ENCODE data around the gene DHPS.
"Not testable (repeated sequence)": the region's sequence is repeated elsewhere in the genome, so short reads cannot be mapped to it uniquely, and the experiment has no call there.

DHPS gene

GRCh38 chr19:12705654-12706331 is 24.1 kb upstream of the DHPS start:
- Histone ChIP-seq H3K36me3 (ENCODE audit: control insufficient read depth, insufficient read depth, low read length) (peaks cover 51% of the 10 kb centered on the region), H3K4me1 (ENCODE audit: control insufficient read depth, insufficient read depth, low read length) (peaks cover 1% of the 10 kb centered on the region; the same call in 1 of the 2 replicates), H3K27me3 (ENCODE audit: control insufficient read depth, insufficient read depth, low read length) (no peaks in the 10 kb centered on the region), H3K27ac (ENCODE audit: low read length) (no peak overlapping the region), H3K9me3 (ENCODE audit: control insufficient read depth, insufficient read depth, low read length) (no peaks in the 10 kb centered on the region), H3K4me3 (ENCODE audit: low read length) (no peak overlapping the region)
- DNase-seq (ENCODE audit: low read depth, low spot score) = no peak
- no CpG with 5 or more reads among the region's 29 CpGs for WGBS (ENCODE audit: insufficient coverage, insufficient read length)

DNA sequence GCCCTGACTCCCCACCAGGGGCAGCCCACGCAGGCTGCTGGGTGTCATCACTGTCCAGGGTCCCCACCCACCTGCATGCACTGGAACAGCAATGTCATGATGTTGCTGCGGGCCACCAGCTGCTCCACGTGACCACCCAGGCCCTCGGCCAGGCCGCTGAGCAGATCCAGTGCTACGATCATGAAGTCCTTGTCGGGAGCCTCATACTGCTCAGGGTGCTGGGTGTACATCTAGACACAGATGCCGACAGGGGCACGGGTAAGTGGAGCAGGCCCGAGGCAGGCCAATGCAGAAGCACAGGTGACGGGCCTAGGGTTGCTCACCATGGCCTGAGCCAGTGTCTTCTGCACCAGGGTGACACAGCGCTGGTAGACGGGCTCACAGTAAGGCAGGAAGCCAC is 23.5 kb upstream of the DHPS start:
- H3K4me3 ChIP-seq (ENCODE audit: low read length) = no peak overlapping the region
- DNase-seq (ENCODE audit: low read depth, low spot score) = no peak
- no peak overlapping the region for H3K27ac ChIP-seq (ENCODE audit: low read length)
- H3K4me1 ChIP-seq (ENCODE audit: control insufficient read depth, insufficient read depth, low read length) = peaks cover 1% of the 10 kb centered on the region; the same call in 1 of the 2 replicates
- H3K9me3 ChIP-seq (ENCODE audit: control insufficient read depth, insufficient read depth, low read length) = no peaks in the 10 kb centered on the region
- H3K27me3 ChIP-seq (ENCODE audit: control insufficient read depth, insufficient read depth, low read length) = no peaks in the 10 kb centered on the region
- H3K36me3 ChIP-seq (ENCODE audit: control insufficient read depth, insufficient read depth, low read length) = peaks cover 52% of the 10 kb centered on the region
- WGBS (ENCODE audit: insufficient coverage, insufficient read length) = no CpG with 5 or more reads among the region's 13 CpGs

GRCh38 chr19:12703046-12703445 is 21.4 kb upstream of the DHPS start:
- Histone ChIP-seq H3K36me3 (ENCODE audit: control insufficient read depth, insufficient read depth, low read length) (peaks cover 44% of the 10 kb centered on the region), H3K4me3 (ENCODE audit: low read length) (no peak overlapping the region), H3K4me1 (ENCODE audit: control insufficient read depth, insufficient read depth, low read length) (peaks cover 1% of the 10 kb centered on the region; the same call in 1 of the 2 replicates), H3K9me3 (ENCODE audit: control insufficient read depth, insufficient read depth, low read length) (no peaks in the 10 kb centered on the region), H3K27ac (ENCODE audit: low read length) (no peak overlapping the region), H3K27me3 (ENCODE audit: control insufficient read depth, insufficient read depth, low read length) (no peaks in the 10 kb centered on the region)
- peak; percentile 93 for DNase-seq (ENCODE audit: low read depth, low spot score)
- WGBS (ENCODE audit: insufficient coverage, insufficient read length) = no CpG with 5 or more reads among the region's 9 CpGs

DNA sequence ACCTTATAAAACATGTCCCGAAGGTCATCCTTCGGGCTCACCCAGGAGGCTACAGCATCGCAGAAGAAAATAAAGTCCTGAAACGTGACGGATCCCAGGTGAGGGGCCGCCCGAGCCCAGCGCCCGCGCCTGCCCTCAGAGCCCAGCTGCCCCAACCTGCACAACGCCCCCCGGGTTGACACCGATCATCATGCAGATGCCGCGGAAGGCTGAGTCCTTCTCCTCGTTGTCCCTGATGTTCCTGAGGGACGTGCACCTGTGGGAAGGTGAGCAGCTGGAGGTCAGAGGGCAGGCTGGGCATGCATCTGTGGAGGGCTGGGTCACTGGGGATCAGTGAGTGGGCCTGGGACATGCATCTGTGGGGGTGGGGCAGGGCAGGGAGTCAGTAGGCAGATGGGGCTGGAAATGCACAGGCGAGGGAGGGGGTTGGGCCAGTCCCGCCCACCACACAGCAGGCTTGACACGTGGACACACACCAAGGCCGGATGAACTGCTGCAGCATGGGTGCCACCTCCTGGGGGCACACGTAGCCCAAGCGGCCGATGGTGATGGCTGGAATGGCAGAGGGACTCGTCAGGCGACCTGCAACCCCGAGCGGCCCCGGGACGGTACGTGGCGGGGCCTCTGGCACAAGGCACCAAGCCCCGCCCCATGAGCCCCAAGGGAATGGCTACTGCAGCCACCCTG is 20.1 kb upstream of the DHPS start:
- DNase-seq (ENCODE audit: low read depth, low spot score) = no peak
- whole genome bisulfite sequencing (ENCODE audit: insufficient coverage, insufficient read length) = no CpG with 5 or more reads among the region's 33 CpGs
- H3K27ac ChIP-seq (ENCODE audit: low read length) = no peak overlapping the region
- H3K4me1 ChIP-seq (ENCODE audit: control insufficient read depth, insufficient read depth, low read length) = peaks cover 1% of the 10 kb centered on the region; the same call in 1 of the 2 replicates
- no peaks in the 10 kb centered on the region for H3K9me3 ChIP-seq (ENCODE audit: control insufficient read depth, insufficient read depth, low read length)
- peaks cover 44% of the 10 kb centered on the region for H3K36me3 ChIP-seq (ENCODE audit: control insufficient read depth, insufficient read depth, low read length)
- no peaks in the 10 kb centered on the region for H3K27me3 ChIP-seq (ENCODE audit: control insufficient read depth, insufficient read depth, low read length)
- H3K4me3 ChIP-seq (ENCODE audit: low read length) = no peak overlapping the region

DNA sequence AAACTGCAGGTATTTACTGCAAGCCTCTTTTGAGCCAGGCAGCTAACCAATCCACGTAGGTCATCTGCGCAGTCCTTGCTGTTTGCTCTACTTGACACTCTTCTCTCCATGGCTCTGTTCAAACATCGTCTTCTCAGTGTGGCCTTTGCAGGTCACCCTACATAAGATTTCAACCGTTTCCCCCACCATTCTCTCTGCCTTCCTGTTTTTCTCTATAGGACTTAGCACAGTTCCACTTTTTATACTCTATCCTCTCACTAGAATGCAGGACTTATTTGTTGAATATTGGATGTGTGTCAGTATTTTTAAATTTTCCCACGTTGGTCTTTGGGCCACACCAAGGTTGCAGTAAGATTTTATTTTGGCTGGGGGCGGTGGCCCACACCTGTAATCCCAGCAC is 16.5 kb upstream of the DHPS start:
- no peaks in the 10 kb centered on the region for H3K4me1 ChIP-seq (ENCODE audit: control insufficient read depth, insufficient read depth, low read length)
- peaks cover 26% of the 10 kb centered on the region for H3K36me3 ChIP-seq (ENCODE audit: control insufficient read depth, insufficient read depth, low read length)
- DNase-seq (ENCODE audit: low read depth, low spot score) = no peak
- no peak overlapping the region for H3K4me3 ChIP-seq (ENCODE audit: low read length)
- WGBS (ENCODE audit: insufficient coverage, insufficient read length) = no CpG with 5 or more reads among the region's 6 CpGs
- H3K9me3 ChIP-seq (ENCODE audit: control insufficient read depth, insufficient read depth, low read length) = no peaks in the 10 kb centered on the region
- no peak overlapping the region for H3K27ac ChIP-seq (ENCODE audit: low read length)
- no peaks in the 10 kb centered on the region for H3K27me3 ChIP-seq (ENCODE audit: control insufficient read depth, insufficient read depth, low read length)

DNA sequence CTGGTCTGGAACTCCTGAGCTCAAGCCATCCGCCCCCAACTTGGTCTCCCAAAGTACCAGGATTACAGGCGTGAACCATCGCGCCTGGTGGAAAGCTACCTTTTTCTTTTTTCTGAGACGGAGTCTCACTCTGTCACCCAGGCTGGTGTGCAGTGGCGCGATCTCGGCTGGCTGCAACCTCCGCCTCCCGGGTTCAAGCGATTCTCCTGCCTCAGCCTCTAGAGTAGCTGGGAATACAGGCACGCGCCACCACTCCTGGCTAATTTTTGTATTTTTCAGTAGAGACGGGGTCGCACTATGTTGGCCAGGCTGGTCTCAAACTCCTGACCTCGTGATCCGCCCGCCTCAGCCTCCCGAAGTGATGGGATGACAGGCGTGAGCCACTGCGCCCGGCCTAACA is 15.7 kb upstream of the DHPS start:
- no CpG with 5 or more reads among the region's 22 CpGs for WGBS (ENCODE audit: insufficient coverage, insufficient read length)
- not testable (repeated sequence) for H3K9me3 ChIP-seq (ENCODE audit: control insufficient read depth, insufficient read depth, low read length); H3K4me1 ChIP-seq (ENCODE audit: control insufficient read depth, insufficient read depth, low read length); DNase-seq (ENCODE audit: low read depth, low spot score); H3K27me3 ChIP-seq (ENCODE audit: control insufficient read depth, insufficient read depth, low read length); H3K4me3 ChIP-seq (ENCODE audit: low read length); H3K27ac ChIP-seq (ENCODE audit: low read length)
- H3K36me3 ChIP-seq (ENCODE audit: control insufficient read depth, insufficient read depth, low read length) = peaks cover 22% of the 10 kb centered on the region

GRCh38 chr19:12696366-12697335 is 15.0 kb upstream of the DHPS start, which contains the start of gene FBXW9:
Gene FBXW9, minus strand, starts transcription at chr19:12696631. Its CDS starts 50 bp downstream, at chr19:12696581.
- H3K9me3 ChIP-seq (ENCODE audit: control insufficient read depth, insufficient read depth, low read length) = no peaks in the 10 kb centered on the region
- H3K27me3 ChIP-seq (ENCODE audit: control insufficient read depth, insufficient read depth, low read length) = no peaks in the 10 kb centered on the region
- DNase-seq (ENCODE audit: low read depth, low spot score) = peak; percentile 93
- H3K36me3 ChIP-seq (ENCODE audit: control insufficient read depth, insufficient read depth, low read length) = peaks cover 17% of the 10 kb centered on the region
- H3K27ac ChIP-seq (ENCODE audit: low read length) = no peak within 1 kb of the TSS
- no peaks in the 10 kb centered on the region for H3K4me1 ChIP-seq (ENCODE audit: control insufficient read depth, insufficient read depth, low read length)
- peak within 1 kb of the TSS; percentile 66 for H3K4me3 ChIP-seq (ENCODE audit: low read length)
- no CpG with 5 or more reads among the region's 59 CpGs for WGBS (ENCODE audit: insufficient coverage, insufficient read length)

DNA sequence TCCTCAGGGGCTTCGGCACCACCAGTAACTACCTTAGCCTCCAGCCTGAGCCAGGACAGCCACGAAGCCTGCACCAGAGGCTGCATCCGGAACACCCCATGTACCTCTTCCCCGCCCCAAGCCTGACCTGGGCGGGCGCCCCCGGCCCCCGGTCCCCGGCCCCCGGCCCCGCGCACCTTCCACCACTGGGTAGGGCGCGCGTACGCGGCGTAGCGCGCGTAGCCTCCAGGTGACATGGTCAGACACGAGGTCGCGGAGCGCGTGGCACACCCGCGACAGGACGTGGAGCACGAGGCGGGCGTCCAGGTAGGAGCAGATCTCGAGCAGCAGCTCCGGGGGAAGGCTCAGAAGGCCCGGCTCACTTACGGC is 14.3 kb upstream of the DHPS start:
- no peak for DNase-seq (ENCODE audit: low read depth, low spot score)

GRCh38 chr19:12695514-12695913 is 13.8 kb upstream of the DHPS start:
- no peaks in the 10 kb centered on the region for H3K9me3 ChIP-seq (ENCODE audit: control insufficient read depth, insufficient read depth, low read length)
- peaks cover 6% of the 10 kb centered on the region; the same call in 1 of the 2 replicates for H3K36me3 ChIP-seq (ENCODE audit: control insufficient read depth, insufficient read depth, low read length)
- H3K4me3 ChIP-seq (ENCODE audit: low read length) = no peak overlapping the region; the same call in 1 of the 2 replicates
- no peak overlapping the region for H3K27ac ChIP-seq (ENCODE audit: low read length)
- no peaks in the 10 kb centered on the region for H3K27me3 ChIP-seq (ENCODE audit: control insufficient read depth, insufficient read depth, low read length)
- no CpG with 5 or more reads among the region's 1 CpG for WGBS (ENCODE audit: insufficient coverage, insufficient read length)
- no peaks in the 10 kb centered on the region for H3K4me1 ChIP-seq (ENCODE audit: control insufficient read depth, insufficient read depth, low read length)
- DNase-seq (ENCODE audit: low read depth, low spot score) = no peak

More for the DNA sequence above, 14.3 kb upstream of the DHPS start:
- H3K36me3 ChIP-seq (ENCODE audit: control insufficient read depth, insufficient read depth, low read length) = peaks cover 11% of the 10 kb centered on the region
- no peaks in the 10 kb centered on the region for H3K27me3 ChIP-seq (ENCODE audit: control insufficient read depth, insufficient read depth, low read length)
- H3K4me1 ChIP-seq (ENCODE audit: control insufficient read depth, insufficient read depth, low read length) = no peaks in the 10 kb centered on the region
- no peaks in the 10 kb centered on the region for H3K9me3 ChIP-seq (ENCODE audit: control insufficient read depth, insufficient read depth, low read length)
- H3K4me3 ChIP-seq (ENCODE audit: low read length) = peak overlapping the region; percentile 66
- no peak overlapping the region for H3K27ac ChIP-seq (ENCODE audit: low read length)
- no CpG with 5 or more reads among the region's 36 CpGs for WGBS (ENCODE audit: insufficient coverage, insufficient read length)

- H3K36me3 ChIP-seq (ENCODE audit: control insufficient read depth, insufficient read depth, low read length) = peaks cover 2% of the 10 kb centered on the region; the same call in 1 of the 2 replicates
- H3K4me1 ChIP-seq (ENCODE audit: control insufficient read depth, insufficient read depth, low read length) = no peaks in the 10 kb centered on the region
- no CpG with 5 or more reads among the region's 2 CpGs for WGBS (ENCODE audit: insufficient coverage, insufficient read length)
- H3K9me3 ChIP-seq (ENCODE audit: control insufficient read depth, insufficient read depth, low read length) = no peaks in the 10 kb centered on the region
- H3K27me3 ChIP-seq (ENCODE audit: control insufficient read depth, insufficient read depth, low read length) = no peaks in the 10 kb centered on the region
- no peak overlapping the region for H3K27ac ChIP-seq (ENCODE audit: low read length)
- no peak overlapping the region for H3K4me3 ChIP-seq (ENCODE audit: low read length)
- DNase-seq (ENCODE audit: low read depth, low spot score) = no peak
Observed at GRCh38 chr19:12695096-12695495, 13.4 kb upstream of the DHPS start.

Data from iPS DF 6.9 (cell line).